ENCODE data around the gene LIN7A.

Gene LIN7A

GRCh38 chr12:80814453-80814852 lies 123.3 kb downstream of the LIN7A start:
- DNase-seq: no peak
- H3K36me3 ChIP-seq (replicated peaks): no peaks in the 10 kb centered on the region
- H3K27ac ChIP-seq: no peak overlapping the region
- H3K4me3 ChIP-seq (ENCODE audit: low read depth, low read length): no peak overlapping the region
- no peaks in the 10 kb centered on the region for H3K27me3 ChIP-seq (replicated peaks)
- in situ Hi-C loops (cut with HindIII; ENCODE audit: low pct_ligation_motif_present, low sequenced_read_pairs): no loop called here
- TF ChIP-seq CTCF (IDR thresholded peaks at IDR 0.05; ENCODE audit: low read depth, low read length, missing control alignments): no peak

- no peak for DNase-seq
- in situ Hi-C loops (cut with HindIII; ENCODE audit: low pct_ligation_motif_present, low sequenced_read_pairs): no loop called here
- Histone ChIP-seq H3K4me3 (ENCODE audit: low read depth, low read length) (no peak overlapping the region), H3K36me3 (replicated peaks) (no peaks in the 10 kb centered on the region), H3K27ac (no peak overlapping the region), H3K27me3 (replicated peaks) (no peaks in the 10 kb centered on the region)
- no peak for TF ChIP-seq CTCF (IDR thresholded peaks at IDR 0.05; ENCODE audit: low read depth, low read length, missing control alignments)
Measured at GRCh38 chr12:80813820-80814219, 123.9 kb downstream of the LIN7A start.

- no peaks in the 10 kb centered on the region for H3K36me3 ChIP-seq (replicated peaks)
- in situ Hi-C loops (cut with HindIII; ENCODE audit: low pct_ligation_motif_present, low sequenced_read_pairs): no loop called here
- no peaks in the 10 kb centered on the region for H3K27me3 ChIP-seq (replicated peaks)
- H3K27ac ChIP-seq: no peak overlapping the region
- no peak for TF ChIP-seq CTCF (IDR thresholded peaks at IDR 0.05; ENCODE audit: low read depth, low read length, missing control alignments)
- H3K4me3 ChIP-seq (ENCODE audit: low read depth, low read length): no peak overlapping the region
- DNase-seq: no peak
Measured at GRCh38 chr12:80811957-80812708, 125.6 kb downstream of the LIN7A start.

GRCh38 chr12:80810874-80811273 lies 126.9 kb downstream of the LIN7A start:
- no peak overlapping the region for H3K4me3 ChIP-seq (ENCODE audit: low read depth, low read length)
- DNase-seq: no peak
- no peaks in the 10 kb centered on the region for H3K27me3 ChIP-seq (replicated peaks)
- H3K27ac ChIP-seq: no peak overlapping the region
- TF ChIP-seq CTCF (IDR thresholded peaks at IDR 0.05; ENCODE audit: low read depth, low read length, missing control alignments): no peak
- no peaks in the 10 kb centered on the region for H3K36me3 ChIP-seq (replicated peaks)
- in situ Hi-C loops (cut with HindIII; ENCODE audit: low pct_ligation_motif_present, low sequenced_read_pairs): no loop called here

GRCh38 chr12:80807640-80808288 lies 130.0 kb downstream of the LIN7A start:
- no peak for DNase-seq
- in situ Hi-C loops (cut with HindIII; ENCODE audit: low pct_ligation_motif_present, low sequenced_read_pairs): no loop called here

More at GRCh38 chr12:80807640-80808288, 130.0 kb downstream of the LIN7A start:
- Histone ChIP-seq H3K27ac (no peak overlapping the region), H3K27me3 (replicated peaks) (no peaks in the 10 kb centered on the region), H3K36me3 (replicated peaks) (no peaks in the 10 kb centered on the region), H3K4me3 (ENCODE audit: low read depth, low read length) (no peak overlapping the region)
- TF ChIP-seq CTCF (IDR thresholded peaks at IDR 0.05; ENCODE audit: low read depth, low read length, missing control alignments): no peak

All from brain microvascular endothelial cell (primary cell).